Stimulated activated CD8-positive, alpha-beta memory T cell treated with anti-CD3 and anti-CD28 coated beads, Interleukin-4, amount 100 ng/mL, for 4 hours (primary cell): Measurements from ENCODE around the gene OR11H1.
"Not testable (repeated sequence)": the region's sequence is repeated elsewhere in the genome, so short reads cannot be mapped to it uniquely, and the experiment has no call there.

ENCODE experiments used
- DNase-seq, 2 donors: peaks; one replicate each; pipeline ENCODE4 v3.0.0-alpha.2; 2020; ENCODE audit warnings: low read depth in 2 of 2, low spot score in 1 of 2

OR11H1 gene

GRCh38 chr22:15527892-15528291 lies at the start of gene OR11H1:
Gene OR11H1, plus strand, starts transcription at chr22:15528192. Its CDS starts 0 bp downstream, at chr22:15528192.
- not testable (repeated sequence) for DNase-seq

GRCh38 chr22:15509967-15510366 lies 18.0 kb upstream of the OR11H1 start:
- DNase-seq = not testable (repeated sequence)

- DNase-seq = not testable (repeated sequence)
Measured at GRCh38 chr22:15515896-15516295, 12.1 kb upstream of the OR11H1 start.

- not testable (repeated sequence) for DNase-seq
Measured at GRCh38 chr22:15553767-15554166, 25.8 kb downstream of the OR11H1 start.

- not testable (repeated sequence) for DNase-seq
Measured at GRCh38 chr22:15563461-15563860, 35.5 kb downstream of the OR11H1 start.

GRCh38 chr22:15565063-15565462 lies 37.1 kb downstream of the OR11H1 start:
- not testable (repeated sequence) for DNase-seq
